HL-60 (cell line): ENCODE measurements around the gene WWOX.

Source experiments
- GABPA ChIP-seq: IDR thresholded peaks from 2 replicates; pipeline ENCODE4 v1.6.1; 2012; ENCODE audit warnings: low read depth
- POLR2AphosphoS5 ChIP-seq: IDR thresholded peaks from 2 replicates; pipeline ENCODE4 v1.6.1; 2012; ENCODE audit warnings: low read depth
- REST ChIP-seq: IDR thresholded peaks from 2 replicates; pipeline ENCODE4 v1.6.1; 2012; ENCODE audit warnings: low read depth; ENCODE audit not compliant: insufficient replicate concordance
- SPI1 ChIP-seq: IDR thresholded peaks from 2 replicates; pipeline ENCODE4 v1.6.1; 2012; ENCODE audit warnings: low read depth, mild to moderate bottlenecking, borderline replicate concordance
- TF ChIP-seq, protein P1 (sequence below): IDR thresholded peaks from one replicate; pipeline ENCODE4 v1.5.1; 2011; ENCODE audit warnings: low read length, control low read depth, inconsistent platforms; ENCODE audit not compliant: insufficient read depth

GRCh38 chr16:78125112-78125844 is 25.8 kb downstream of the WWOX start:
- no peak for TF ChIP-seq REST
- no peak for TF ChIP-seq POLR2AphosphoS5
- TF ChIP-seq, protein P1, sequence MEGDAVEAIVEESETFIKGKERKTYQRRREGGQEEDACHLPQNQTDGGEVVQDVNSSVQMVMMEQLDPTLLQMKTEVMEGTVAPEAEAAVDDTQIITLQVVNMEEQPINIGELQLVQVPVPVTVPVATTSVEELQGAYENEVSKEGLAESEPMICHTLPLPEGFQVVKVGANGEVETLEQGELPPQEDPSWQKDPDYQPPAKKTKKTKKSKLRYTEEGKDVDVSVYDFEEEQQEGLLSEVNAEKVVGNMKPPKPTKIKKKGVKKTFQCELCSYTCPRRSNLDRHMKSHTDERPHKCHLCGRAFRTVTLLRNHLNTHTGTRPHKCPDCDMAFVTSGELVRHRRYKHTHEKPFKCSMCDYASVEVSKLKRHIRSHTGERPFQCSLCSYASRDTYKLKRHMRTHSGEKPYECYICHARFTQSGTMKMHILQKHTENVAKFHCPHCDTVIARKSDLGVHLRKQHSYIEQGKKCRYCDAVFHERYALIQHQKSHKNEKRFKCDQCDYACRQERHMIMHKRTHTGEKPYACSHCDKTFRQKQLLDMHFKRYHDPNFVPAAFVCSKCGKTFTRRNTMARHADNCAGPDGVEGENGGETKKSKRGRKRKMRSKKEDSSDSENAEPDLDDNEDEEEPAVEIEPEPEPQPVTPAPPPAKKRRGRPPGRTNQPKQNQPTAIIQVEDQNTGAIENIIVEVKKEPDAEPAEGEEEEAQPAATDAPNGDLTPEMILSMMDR = no peak
- TF ChIP-seq GABPA = no peak
- TF ChIP-seq SPI1 = no peak
